K562 (cell line): Measurements from ENCODE around the gene DYNC2I2. TPM values are rescaled to one million over a fixed set of nuclear protein-coding genes. Genes with fewer than 3 reads are reported as not detected.

Source experiments
- ATAC-seq: fragments of 200-7000 bp; cut with Tn5 transposase; 3 replicates; pipeline ENCODE4 v1.9.1; 2020; ENCODE audit warnings: moderate library complexity
- BruUV-seq: library from RNA; stranded (reverse); fragments of 400-500 nt; replicated peaks from 2 replicates; lab custom pipeline; 2021; lab: Mats Ljungman, UMichigan
- CTCF ChIA-PET: fragments of 300-600 bp; formaldehyde crosslinking; extraction: SDS; loops from one replicate; lab custom pipeline; 2021; ENCODE audit warnings: low intra/inter-chr PET ratio; lab: Yijun Ruan, JAX
- POLR2A ChIA-PET: fragments of 300-600, 350-650 bp; sonication (Branson Sonifier 250); formaldehyde crosslinking; extraction: SDS; loops from one replicate; lab custom pipeline; 2021; ENCODE audit warnings: antibody characterized with exemption, inconsistent platforms; lab: Yijun Ruan, JAX
- DNase-seq, 4 experiments: peaks; one replicate each; pipeline versions ENCODE4 v3.0.0 to v3.0.0-alpha.2; 2011 to 2018; ENCODE audit warnings: low spot score in 3 of 4, mixed read lengths in 3 of 4; ENCODE audit errors: extremely low read depth in 1 of 4
- FAIRE-seq: peaks from 2 replicates; lab custom pipeline; 2011; peaks lifted over from hg19 to GRCh38; lab: Jason Lieb, UNC
- H2AFZ ChIP-seq: 2 replicates; pipeline ENCODE4 v1.6.0; 2011; ENCODE audit warnings: low read depth, low read length, control low read depth, inconsistent platforms
- H3K27ac ChIP-seq: fragments of 200-600 bp; 3 replicates; pipeline ENCODE4 v1.8.0; 2011; ENCODE audit warnings: low read depth, mild to moderate bottlenecking, control low read depth, inconsistent platforms, low read length, moderate library complexity, mixed read lengths; ENCODE audit errors: extremely low read depth
- H3K27me3 ChIP-seq, 2 experiments: fragments of 300-600 bp in 1 of 2; 2 replicates in 1 of 2; 3 replicates in 1 of 2; pipeline versions ENCODE4 v1.6.0 to v1.8.0; 2011; ENCODE audit warnings: inconsistent platforms in 2 of 2, low read length in 2 of 2, mild to moderate bottlenecking in 1 of 2, mixed read lengths in 1 of 2, moderate library complexity in 1 of 2; ENCODE audit not compliant: control insufficient read depth in 2 of 2, insufficient read depth in 2 of 2
- H3K36me3 ChIP-seq: fragments of 300-600 bp; 3 replicates; pipeline ENCODE4 v1.8.0; 2011; ENCODE audit warnings: mild to moderate bottlenecking, low read length, inconsistent platforms; ENCODE audit not compliant: control insufficient read depth, insufficient read depth
- H3K4me1 ChIP-seq, 2 experiments: fragments of 200-600 bp in 1 of 2; replicated peaks in 1 of 2; 2 replicates in 1 of 2; 3 replicates in 1 of 2; pipeline versions ENCODE4 v1.5.1 to v1.8.0; 2011; ENCODE audit warnings: inconsistent platforms in 2 of 2, low read length in 2 of 2, mild to moderate bottlenecking in 1 of 2, mixed read lengths in 1 of 2, moderate library complexity in 1 of 2; ENCODE audit not compliant: control insufficient read depth in 2 of 2, insufficient read depth in 2 of 2
- H3K4me2 ChIP-seq: 2 replicates; pipeline ENCODE4 v1.6.1; 2011; ENCODE audit warnings: low read length, control low read depth, inconsistent platforms, mixed read lengths; ENCODE audit not compliant: insufficient read depth
- H3K4me3 ChIP-seq: fragments of 200-600 bp; sonication (generic), shearing (Covaris generic); 2 replicates; pipeline ENCODE4 v1.5.1; 2016; ENCODE audit warnings: control low read depth, inconsistent platforms
- H3K79me2 ChIP-seq: fragments of 200-600 bp; 3 replicates; pipeline ENCODE4 v1.8.0; 2011; ENCODE audit warnings: low read length, inconsistent platforms; ENCODE audit not compliant: control insufficient read depth, insufficient read depth
- H3K9ac ChIP-seq, 2 experiments: 2 replicates each; pipeline versions ENCODE4 v1.6.0 to v1.6.1; 2011; ENCODE audit warnings: low read depth in 2 of 2, low read length in 2 of 2, control low read depth in 1 of 2, inconsistent platforms in 1 of 2, mild to moderate bottlenecking in 1 of 2, mixed read lengths in 1 of 2; ENCODE audit not compliant: insufficient read depth in 1 of 2
- H3K9me1 ChIP-seq: one replicate; pipeline ENCODE4 v1.6.0; 2011; ENCODE audit warnings: inconsistent platforms, mild to moderate bottlenecking, low read length, moderate library complexity; ENCODE audit not compliant: control insufficient read depth, insufficient read depth
- H3K9me3 ChIP-seq: replicated peaks from 2 replicates; pipeline ENCODE4 v1.5.1; 2011; ENCODE audit warnings: low read depth, low read length, inconsistent platforms; ENCODE audit not compliant: control insufficient read depth, insufficient read depth
- H4K20me1 ChIP-seq: replicated peaks from 2 replicates; pipeline ENCODE4 v1.6.1; 2011; ENCODE audit warnings: low read length, inconsistent platforms, mixed read lengths; ENCODE audit not compliant: control insufficient read depth, insufficient read depth
- BDP1 ChIP-seq: IDR thresholded peaks from 3 replicates; pipeline ENCODE4 v1.6.1; 2011; ENCODE audit not compliant: insufficient read length, insufficient read depth
- BMI1 ChIP-seq: fragments of 150-350 bp; IDR thresholded peaks from 2 replicates; pipeline ENCODE4 v1.6.1; 2014; ENCODE audit warnings: low read length
- KAT7 ChIP-seq: sonication (generic); formaldehyde crosslinking; IDR thresholded peaks from 2 replicates; pipeline ENCODE4 v1.8.0; 2022; ENCODE audit warnings: missing genetic modification reagents, mild to moderate bottlenecking, borderline replicate concordance
- NFIC ChIP-seq: fragments of 450-650 bp; IDR thresholded peaks from 2 replicates; pipeline ENCODE4 v1.6.1; 2017; ENCODE audit warnings: mild to moderate bottlenecking, inconsistent platforms
- NFIX ChIP-seq: fragments of 250-450 bp; sonication (Bioruptor Pico); IDR thresholded peaks from 2 replicates; pipeline ENCODE4 v1.4.0; 2020; ENCODE audit warnings: low read depth, mild to moderate bottlenecking, moderate library complexity
- ZNF318 ChIP-seq, 2 experiments: fragments of 450-650 bp; IDR thresholded peaks; 2 replicates each; pipeline ENCODE4 v1.6.1; 2016; ENCODE audit warnings: mild to moderate bottlenecking in 2 of 2, borderline replicate concordance in 1 of 2, low read depth in 1 of 2, moderate library complexity in 1 of 2
- ZNF384 ChIP-seq: IDR thresholded peaks from 2 replicates; pipeline ENCODE4 v1.6.1; 2012; ENCODE audit warnings: low read depth, low read length, improper control_type of control experiment
- WGBS: fragments of 100-300 bp; shearing (Covaris generic); methylation state at CpG from one replicate; pipeline ENCODE4 v1.1.6; 2016; ENCODE audit warnings: low coverage, mixed read lengths; ENCODE audit not compliant: insufficient coverage; ENCODE audit errors: missing lambda C conversion rate; 5-methylcytosine and 5-hydroxymethylcytosine counted together
- in situ Hi-C: fragments of 300-500 bp; cut with MboI; formaldehyde crosslinking; loops from 4 replicates; pipeline ENCODE4 v1.15.0; 2018; ENCODE audit warnings: inconsistent platforms, mixed read lengths
- intact Hi-C: fragments of 100-400 bp; cut with micrococcal nuclease; formaldehyde crosslinking; loops from 2 replicates; pipeline ENCODE4 v1.14.2; 2022
- polyA plus RNA-seq, 8 experiments: library from polyadenylated mRNA; depleted of rRNA in 4 of 8; stranded (reverse) in 5 of 8; unstranded in 3 of 8; fragments of >200 nt; fragmentation: Nextera tagmentation in 2 of 8; fragmentation: Illumina TruSeq in 1 of 8; extraction: Ambion mirVana in 2 of 8; extraction: Trizol in 1 of 8; gene quantifications; 2 replicates each; pipeline versions ENCODE4 v1.2.1 to v1.2.3, GENCODE V29; 2011 to 2014; ENCODE audit warnings: inconsistent platforms in 1 of 8, missing spikeins in 1 of 8
- total RNA-seq, 7 experiments: library from RNA; depleted of rRNA in 6 of 7; stranded (reverse); fragments of >200 nt in 6 of 7; fragmentation: Illumina TruSeq in 2 of 7; extraction: Trizol in 2 of 7; gene quantifications; 2 replicates each; pipeline versions ENCODE4 v1.2.1 to v1.2.3, GENCODE V29; 2011 to 2021; ENCODE audit warnings: low replicate concordance in 1 of 7

Gene DYNC2I2
- total and polyA plus RNA-seq, 9 of the 15 experiments (the other 6 are each of a cell fraction or from before 2014, with no cell fraction given): 1.5 to 249 (median 70.0) TPM

GRCh38 chr9:128621730-128622455 lies 34.8 kb downstream of the DYNC2I2 start:
- intact Hi-C loops: no loop called here
- Histone ChIP-seq H3K9ac (peak overlapping the region in 1 of 2 experiments; percentile 31; a peak in 1 of 4 replicates), H3K27me3 (no peaks in the 10 kb centered on the region), H3K9me1 (no peaks in the 10 kb centered on the region), H3K79me2 (no peaks in the 10 kb centered on the region), H2AFZ (no peak overlapping the region), H3K4me3 (no peak overlapping the region), H3K9me3 (no peaks in the 10 kb centered on the region), H3K36me3 (no peaks in the 10 kb centered on the region), H3K4me2 (no peak overlapping the region), H3K4me1 (peaks cover 0 to 11% of the 10 kb centered on the region in 2 experiments; a peak in 1 of 5 replicates), H4K20me1 (no peaks in the 10 kb centered on the region), H3K27ac (no peak overlapping the region)
- ATAC-seq (no peak), FAIRE-seq (no peak), DNase-seq (peak in 1 of 4 experiments; percentile 39)
- 42% methylated on average over 9 of the region's 14 CpGs for WGBS
- in situ Hi-C loops: no loop called here
- CTCF ChIA-PET: no interaction called here
- BruUV-seq: no TSS peak
- POLR2A ChIA-PET: interaction anchor here (1.1 kb wide), 1 partner anchor 10 kb away, joined by 3 read pairs; no protein-coding TSS in a partner anchor
- TF ChIP-seq ZNF318 (IDR thresholded peaks at IDR 0.05; ENCODE audit: borderline replicate concordance in 1 of 2, low read depth in 1 of 2): no peak
- TF ChIP-seq NFIX (CRISPR knock-in tag): 0 out of 2 replicates have a peak, but pooled peaks have one; percentile 38
- TF ChIP-seq BMI1: no peak
- TF ChIP-seq KAT7 (CRISPR knock-in tag): no peak
- peak; percentile 57; the same call in 1 of the 2 replicates for TF ChIP-seq ZNF384
- TF ChIP-seq NFIC: peak; percentile 95
- TF ChIP-seq BDP1: no peak
